Limb (tissue), 2 donors: ENCODE results near the gene RPS6KA5.
"Not testable (repeated sequence)": the region's sequence is repeated elsewhere in the genome, so short reads cannot be mapped to it uniquely, and the experiment has no call there.

Experiments
- DNase-seq, 2 donors: peaks; one replicate each; pipeline ENCODE4 v3.0.0-alpha.2; 2016; ENCODE audit errors: extremely low spot score in 2 of 2

RPS6KA5 gene

GRCh38 chr14:90838531-90838930 lies 221.9 kb downstream of the RPS6KA5 start:
- DNase-seq = not testable (repeated sequence)

- no peak for DNase-seq
Observed at GRCh38 chr14:90837355-90837754, 223.1 kb downstream of the RPS6KA5 start.

GRCh38 chr14:90836692-90837063 lies 223.8 kb downstream of the RPS6KA5 start:
- DNase-seq = peak in 1 of 2 donors; percentile 10

DNA sequence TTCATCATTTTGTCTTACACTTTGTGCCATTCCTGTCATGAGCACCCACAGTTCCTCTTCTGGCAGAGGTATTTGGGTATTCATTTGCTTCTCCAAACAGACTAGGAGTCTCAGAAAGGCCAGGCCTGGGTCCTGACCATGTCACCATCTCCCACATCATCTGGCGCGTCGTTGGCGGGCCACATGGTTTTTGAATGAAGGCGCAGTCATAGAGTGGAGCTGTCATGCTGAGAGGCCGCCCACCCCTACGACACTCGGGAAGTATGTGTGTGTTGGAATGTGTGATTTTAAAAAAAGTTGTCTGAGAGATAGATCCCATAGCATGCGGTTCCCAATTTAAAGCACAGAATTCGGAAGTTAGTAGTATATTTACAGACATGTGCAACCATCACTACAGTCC lies 228.6 kb downstream of the RPS6KA5 start:
- no peak for DNase-seq

- DNase-seq = no peak
Observed at GRCh38 chr14:90830931-90831701, 229.3 kb downstream of the RPS6KA5 start.

GRCh38 chr14:90829677-90830076 lies 230.8 kb downstream of the RPS6KA5 start:
- DNase-seq = no peak

- no peak for DNase-seq
Observed at GRCh38 chr14:90828642-90829487, 231.6 kb downstream of the RPS6KA5 start.

DNA sequence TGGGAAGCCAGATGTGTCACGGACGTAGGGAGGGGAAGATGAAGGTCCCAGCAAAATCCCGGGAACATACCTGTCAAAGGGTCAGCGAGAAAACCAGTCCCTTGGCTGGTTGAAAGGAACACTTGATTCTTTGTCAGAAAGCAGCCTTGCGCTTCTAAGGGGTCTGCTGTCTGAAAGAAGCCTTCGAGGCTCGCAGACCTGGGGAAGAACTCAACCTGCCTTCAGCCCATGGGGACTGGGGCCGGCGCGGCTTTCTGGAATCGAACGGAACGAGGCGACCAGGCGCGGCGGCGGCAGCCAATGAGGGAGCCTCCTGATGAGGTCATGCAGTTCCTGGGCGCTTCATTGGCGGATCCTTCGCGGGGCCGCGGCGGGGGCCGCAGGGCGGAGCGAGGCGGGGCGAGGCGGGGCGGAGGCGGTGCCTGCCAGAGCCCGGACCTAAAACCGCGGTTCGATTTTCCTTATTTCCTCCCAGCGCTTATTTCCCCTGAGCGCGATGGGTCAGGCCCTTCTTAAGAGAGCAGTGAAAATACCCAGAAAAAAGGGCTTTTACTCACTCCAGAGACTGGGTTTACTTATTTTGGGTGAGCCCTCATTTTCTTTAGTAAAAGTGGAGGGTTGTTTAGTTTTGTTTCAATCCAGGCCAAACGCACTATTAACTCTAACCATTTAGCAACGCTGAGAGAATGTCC lies 232.4 kb downstream of the RPS6KA5 start:
- DNase-seq = peak; percentile 92 to 95

DNA sequence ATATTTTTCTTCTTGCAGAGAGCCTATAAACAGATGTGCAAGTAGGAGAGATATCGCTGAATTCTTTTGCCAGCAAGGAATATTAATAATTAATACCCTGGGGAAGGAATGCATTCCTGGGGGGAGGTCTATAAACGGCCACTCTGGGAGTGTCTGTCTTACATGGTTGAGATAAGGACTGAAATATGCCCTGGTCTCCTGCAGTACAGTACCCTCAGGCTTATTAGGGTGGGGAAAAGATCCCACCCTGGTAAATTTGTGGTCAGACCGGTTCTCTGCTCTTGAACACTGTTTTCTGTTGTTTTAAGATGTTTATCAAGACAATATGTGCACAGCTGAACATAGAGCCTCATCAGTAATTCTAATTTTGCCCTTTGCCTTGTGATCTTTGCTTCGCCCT lies 236.9 kb downstream of the RPS6KA5 start:
- not testable (repeated sequence) for DNase-seq

GRCh38 chr14:90820958-90821357 lies 239.5 kb downstream of the RPS6KA5 start:
- no peak for DNase-seq

GRCh38 chr14:90819734-90820393 lies 240.6 kb downstream of the RPS6KA5 start:
- DNase-seq = no peak

GRCh38 chr14:90818715-90819114 lies 241.7 kb downstream of the RPS6KA5 start:
- DNase-seq = no peak

DNA sequence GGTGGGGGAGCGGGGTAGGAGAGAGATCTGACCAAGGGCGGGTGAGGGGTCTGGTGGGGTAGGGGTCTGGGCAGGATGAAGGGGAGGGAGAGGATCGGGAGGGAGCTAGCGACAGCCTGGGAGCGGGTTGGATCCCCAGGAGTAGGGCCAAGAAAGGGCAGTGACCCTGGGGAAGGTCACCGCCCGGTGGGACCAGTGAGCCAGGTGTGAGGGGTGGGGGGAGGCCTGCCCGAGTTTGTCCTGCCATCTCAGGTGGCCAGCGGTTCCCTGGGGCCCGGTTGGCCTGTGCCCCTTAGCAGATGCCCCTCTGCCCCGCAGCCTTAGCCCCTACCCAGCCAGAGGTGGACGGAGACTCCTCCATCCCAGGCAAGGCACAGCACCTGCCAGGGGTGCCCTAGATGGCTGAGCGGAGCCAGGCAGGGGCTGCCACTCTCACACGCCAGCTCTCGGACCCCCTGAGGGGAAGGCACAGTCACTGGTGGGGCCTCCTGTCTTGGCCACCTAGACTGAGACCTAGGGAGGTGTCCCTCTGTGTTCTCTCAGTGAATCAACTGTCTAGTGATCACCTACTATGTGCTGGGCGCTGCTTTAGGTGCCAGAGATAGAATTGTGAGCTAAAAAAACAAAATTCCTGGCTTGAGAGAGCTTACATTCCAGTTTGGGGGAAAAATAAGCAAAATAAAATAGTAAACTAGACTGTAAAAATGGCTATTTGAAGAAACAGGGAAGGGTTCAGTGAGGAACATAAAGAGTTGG lies 243.6 kb downstream of the RPS6KA5 start:
- peak in 1 of 2 donors; percentile 45 for DNase-seq

GRCh38 chr14:90815822-90816662 lies 244.4 kb downstream of the RPS6KA5 start, which contains the start of gene TTC7B:
TTC7B (minus strand) TSS chr14:90816430; CDS start chr14:90816295, 135 bp downstream.
- DNase-seq = peak; percentile 52 to 80

DNA sequence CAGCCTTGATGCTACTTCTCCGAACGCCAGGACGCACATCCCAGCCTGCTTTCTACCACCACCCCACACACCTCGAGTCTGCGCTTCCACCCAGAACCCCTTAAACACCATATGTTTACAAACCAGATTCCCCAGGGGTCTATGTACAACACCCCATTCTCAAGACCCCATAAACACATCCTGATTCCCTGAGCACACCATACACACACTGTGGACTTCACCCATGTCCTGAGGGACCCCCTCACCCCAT lies 244.9 kb downstream of the RPS6KA5 start:
- DNase-seq = no peak

- no peak for DNase-seq
Observed at GRCh38 chr14:90814806-90815571, 245.5 kb downstream of the RPS6KA5 start.

DNA sequence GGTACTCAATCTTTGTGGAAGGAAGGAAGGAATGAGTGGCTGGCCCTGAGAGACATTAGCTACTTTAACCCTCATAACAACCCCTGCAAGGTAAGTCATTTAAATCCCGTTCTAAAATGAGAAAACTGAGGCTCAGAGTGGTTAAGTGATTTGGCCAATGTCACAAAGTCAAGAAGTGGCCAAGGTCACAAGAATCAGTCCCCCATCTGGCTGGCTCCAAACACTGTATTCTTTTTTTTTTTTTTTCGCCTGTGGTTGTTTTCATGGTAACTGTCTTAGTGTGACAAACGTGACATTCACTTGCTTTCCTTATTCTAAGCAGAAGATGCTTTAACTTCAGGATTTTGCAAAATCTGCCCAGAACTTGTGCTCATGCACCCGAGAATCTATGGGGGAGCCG lies 247.0 kb downstream of the RPS6KA5 start:
- DNase-seq = no peak

DNA sequence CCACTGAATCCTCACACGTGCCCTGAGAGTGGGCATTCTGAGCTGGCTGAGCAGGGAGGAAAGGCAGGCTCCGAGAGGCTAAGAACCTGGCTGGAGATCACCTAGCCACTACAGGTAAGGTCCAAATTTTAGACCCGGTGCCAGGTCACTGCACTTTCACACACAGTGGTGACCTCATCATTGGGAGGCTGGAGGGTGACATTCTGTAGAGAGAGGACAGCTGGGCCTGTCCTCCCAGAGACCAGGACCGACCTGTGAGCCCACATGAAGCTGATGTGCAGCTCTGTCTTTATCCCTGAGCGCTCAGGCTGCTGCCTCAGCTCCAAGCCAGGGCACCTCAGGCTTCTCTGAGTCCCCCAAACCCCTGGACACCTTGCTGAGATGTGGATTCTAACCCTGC lies 248.3 kb downstream of the RPS6KA5 start:
- DNase-seq = no peak

GRCh38 chr14:90811641-90812040 lies 248.8 kb downstream of the RPS6KA5 start:
- DNase-seq = no peak
